PC-9 (cell line): ENCODE data around the gene NBDY. TPM values are rescaled to one million over a fixed set of nuclear protein-coding genes. Genes with fewer than 3 reads are reported as not detected.

Experiments used
- BruUV-seq: library from RNA; stranded (reverse); fragments of 400-500 nt; replicated peaks from 2 replicates; lab custom pipeline; 2021; lab: Mats Ljungman, UMichigan
- CTCF ChIA-PET: fragments of 300-600 bp; sonication (Branson Sonifier 250); formaldehyde crosslinking; loops from one replicate; lab custom pipeline; 2022; ENCODE audit warnings: antibody characterized with exemption; lab: Charles Lee
- POLR2A ChIA-PET: fragments of 300-600 bp; sonication (Branson Sonifier 250); formaldehyde crosslinking; loops from one replicate; lab custom pipeline; 2022; ENCODE audit warnings: antibody characterized with exemption; ENCODE audit not compliant: unreplicated experiment; lab: Charles Lee
- DNase-seq, 2 experiments: peaks; one replicate each; pipeline versions ENCODE4 v3.0.0 to v3.0.0-alpha.2; 2015 to 2022; ENCODE audit warnings: mixed read lengths in 1 of 2
- H2AFZ ChIP-seq: fragments of 200-600 bp; sonication (generic); 2 replicates; pipeline ENCODE4 v1.8.1; 2017; ENCODE audit warnings: antibody characterized with exemption
- H3F3A ChIP-seq: fragments of 200-600 bp; sonication (generic); 2 replicates; pipeline ENCODE4 v1.8.1; 2017; ENCODE audit warnings: antibody characterized with exemption, mild to moderate bottlenecking, low read depth; ENCODE audit not compliant: insufficient read depth
- H3K27ac ChIP-seq: fragments of 200-600 bp; sonication (generic); 2 replicates; pipeline ENCODE4 v1.6.1; 2016; ENCODE audit warnings: mixed run types
- H3K27me3 ChIP-seq: fragments of 200-600 bp; sonication (generic); 2 replicates; pipeline ENCODE4 v1.6.1; 2016; ENCODE audit warnings: low read depth, mixed run types; ENCODE audit not compliant: insufficient read depth
- H3K36me3 ChIP-seq: fragments of 200-600 bp; sonication (generic); 2 replicates; pipeline ENCODE4 v1.6.1; 2016; ENCODE audit warnings: low read depth, mixed run types
- H3K4me1 ChIP-seq: fragments of 200-600 bp; sonication (generic); replicated peaks from 2 replicates; pipeline ENCODE4 v1.6.1; 2016; ENCODE audit warnings: mixed run types; ENCODE audit not compliant: insufficient read depth
- H3K4me2 ChIP-seq: fragments of 200-600 bp; sonication (generic); 2 replicates; pipeline ENCODE4 v1.6.1; 2017; ENCODE audit warnings: mixed run types
- H3K4me3 ChIP-seq: fragments of 200-600 bp; sonication (generic); 2 replicates; pipeline ENCODE4 v1.6.1; 2016; ENCODE audit warnings: mixed run types
- H3K79me2 ChIP-seq: fragments of 200-600 bp; sonication (generic); 2 replicates; pipeline ENCODE4 v1.6.1; 2017; ENCODE audit warnings: low read depth, mixed run types
- H3K9me2 ChIP-seq: fragments of 200-600 bp; sonication (generic); 2 replicates; pipeline ENCODE4 v1.8.1; 2017; ENCODE audit warnings: mild to moderate bottlenecking; ENCODE audit not compliant: insufficient read depth
- H3K9me3 ChIP-seq: fragments of 200-600 bp; sonication (generic); 2 replicates; pipeline ENCODE4 v1.8.1; 2016; ENCODE audit warnings: low read depth; ENCODE audit not compliant: insufficient read depth
- H4K20me1 ChIP-seq: fragments of 200-600 bp; sonication (generic); 2 replicates; pipeline ENCODE4 v1.8.1; 2017; ENCODE audit not compliant: insufficient read depth
- CTCF ChIP-seq: fragments of 200-600 bp; sonication (generic); conservative IDR thresholded peaks from 2 replicates; pipeline ENCODE4 v1.6.1; 2017; ENCODE audit warnings: mixed run types, antibody characterized with exemption, mild to moderate bottlenecking, moderate library complexity
- EZH2 ChIP-seq: fragments of 200-600 bp; sonication (generic); IDR thresholded peaks from 2 replicates; pipeline ENCODE4 v1.8.0; 2017; ENCODE audit warnings: antibody characterized with exemption, low read depth
- intact Hi-C: fragments of 100-400 bp; cut with micrococcal nuclease; formaldehyde crosslinking; loops from one replicate; pipeline ENCODE4 v1.10.0; 2022; ENCODE audit not compliant: unreplicated experiment
- total RNA-seq: library from RNA; stranded (reverse); gene quantifications from 2 replicates; pipeline ENCODE4 v1.2.3, GENCODE V29; 2021

NBDY gene
- total RNA-seq, 1 experiment from 2014 or later, result 76.6 TPM

GRCh38 chrX:56826020-56826419 lies 97.0 kb downstream of the NBDY start:
- H3F3A ChIP-seq, result no peaks in the 10 kb centered on the region
- H3K4me2 ChIP-seq, result no peak overlapping the region
- TF ChIP-seq EZH2 (no peak), CTCF (no peak)

DNA sequence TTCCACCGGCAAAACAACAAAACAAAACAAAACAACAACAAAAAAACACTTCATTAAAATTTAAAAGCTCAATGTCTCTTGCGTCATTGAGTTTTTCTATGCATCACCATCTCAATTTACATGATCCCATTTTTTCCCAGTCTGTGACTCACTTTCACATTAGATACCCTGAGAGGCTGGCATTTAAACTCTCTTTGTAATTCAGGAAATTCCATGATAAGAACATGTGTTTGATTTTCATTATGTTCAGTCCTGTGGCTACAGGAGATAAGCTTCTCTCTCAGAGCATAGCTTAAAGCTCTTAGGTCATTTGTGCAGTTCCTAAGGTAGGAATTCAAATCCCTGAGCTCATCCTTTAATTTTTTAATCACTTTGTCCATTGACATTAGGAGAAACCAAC lies 104.6 kb downstream of the NBDY start:
- CTCF ChIA-PET, result no interaction called here

More at GRCh38 chrX:56826020-56826419, 97.0 kb downstream of the NBDY start:
- intact Hi-C loops, result no loop called here
- POLR2A ChIA-PET, result no interaction called here
- no peaks in the 10 kb centered on the region for H3K79me2 ChIP-seq
- no peaks in the 10 kb centered on the region for H3K9me3 ChIP-seq
- no peak overlapping the region for H3K27ac ChIP-seq
- DNase-seq, result no peak
- no peaks in the 10 kb centered on the region for H3K9me2 ChIP-seq
- H4K20me1 ChIP-seq, result no peaks in the 10 kb centered on the region
- H3K4me3 ChIP-seq, result no peak overlapping the region
- CTCF ChIA-PET, result no interaction called here
- no peaks in the 10 kb centered on the region for H3K36me3 ChIP-seq
- no peaks in the 10 kb centered on the region for H3K4me1 ChIP-seq
- no peaks in the 10 kb centered on the region for H3K27me3 ChIP-seq
- BruUV-seq, result no TSS peak
- H2AFZ ChIP-seq, result no peak overlapping the region

DNA sequence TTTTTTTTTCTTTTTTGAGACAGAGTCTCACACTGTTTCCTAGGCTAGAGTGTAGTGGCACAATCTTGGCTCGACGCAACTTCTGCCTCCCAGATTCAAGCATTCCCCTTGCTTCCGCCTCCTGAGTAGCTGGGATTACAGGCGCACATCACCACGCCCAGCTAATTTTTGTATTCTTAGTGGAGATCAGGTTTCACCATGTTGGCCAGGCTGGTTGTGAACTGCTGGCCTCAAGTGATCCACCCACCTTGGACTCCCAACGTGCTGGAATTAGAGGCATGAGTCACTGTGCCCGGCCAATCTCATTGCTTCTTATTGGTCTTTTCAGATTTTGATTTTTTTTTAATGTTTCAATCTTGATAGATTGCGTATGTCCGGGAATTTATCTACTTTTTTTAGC lies 124.4 kb downstream of the NBDY start:
- peak in 1 of 2 experiments; percentile 12 for DNase-seq
- Histone ChIP-seq H3K4me3 (no peak overlapping the region), H4K20me1 (no peaks in the 10 kb centered on the region), H3K4me2 (no peak overlapping the region), H3K79me2 (no peaks in the 10 kb centered on the region), H2AFZ (no peak overlapping the region), H3K27ac (no peak overlapping the region), H3F3A (no peaks in the 10 kb centered on the region), H3K9me2 (no peaks in the 10 kb centered on the region), H3K36me3 (no peaks in the 10 kb centered on the region), H3K4me1 (no peaks in the 10 kb centered on the region), H3K9me3 (no peaks in the 10 kb centered on the region), H3K27me3 (no peaks in the 10 kb centered on the region)
- ChIA-PET POLR2A (no interaction called here), CTCF (no interaction called here)
- TF ChIP-seq CTCF, result no peak
- TF ChIP-seq EZH2, result no peak
- intact Hi-C loops, result no loop called here
- BruUV-seq, result no TSS peak

More for the DNA sequence above, 104.6 kb downstream of the NBDY start:
- Histone ChIP-seq H3K4me2 (no peak overlapping the region), H2AFZ (no peak overlapping the region), H3K27me3 (no peaks in the 10 kb centered on the region), H3K79me2 (no peaks in the 10 kb centered on the region), H3K4me1 (no peaks in the 10 kb centered on the region), H3K9me2 (no peaks in the 10 kb centered on the region), H3K4me3 (no peak overlapping the region), H3K27ac (no peak overlapping the region), H4K20me1 (no peaks in the 10 kb centered on the region), H3F3A (no peaks in the 10 kb centered on the region), H3K9me3 (no peaks in the 10 kb centered on the region), H3K36me3 (no peaks in the 10 kb centered on the region)
- BruUV-seq, result no TSS peak
- POLR2A ChIA-PET, result no interaction called here
- intact Hi-C loops, result no loop called here
- TF ChIP-seq EZH2 (no peak), CTCF (no peak)
- DNase-seq, result no peak
